Activated CD4-positive, alpha-beta T cell treated with anti-CD3 and anti-CD28 coated beads, Interleukin-2, amount 50 U/mL, for 24 hours (primary cell): ENCODE data around the gene LEFTY1.
"Not testable (repeated sequence)": the region's sequence is repeated elsewhere in the genome, so short reads cannot be mapped to it uniquely, and the experiment has no call there.

Experiments used
- DNase-seq, 2 donors: peaks; one replicate each; pipeline ENCODE4 v3.0.0-alpha.2; 2020; ENCODE audit warnings: low read depth in 1 of 2, low spot score in 1 of 2

LEFTY1 gene

GRCh38 chr1:225889743-225890142 lies 797 bp upstream of the LEFTY1 start:
- DNase-seq: no peak

- no peak for DNase-seq
These were observed 553 bp downstream of the LEFTY1 start for GRCh38 chr1:225888289-225888897.

- not testable (repeated sequence) for DNase-seq
These were observed 1.2 kb downstream of the LEFTY1 start for GRCh38 chr1:225887554-225888288.

- DNase-seq: no peak
These were observed 2.0 kb downstream of the LEFTY1 start for GRCh38 chr1:225887030-225887314.

GRCh38 chr1:225886159-225887029 lies 2.6 kb downstream of the LEFTY1 start:
- DNase-seq: no peak

- no peak for DNase-seq
These were observed 3.6 kb downstream of the LEFTY1 start for GRCh38 chr1:225885336-225885735.

- DNase-seq: no peak
These were observed 5.2 kb downstream of the LEFTY1 start for GRCh38 chr1:225883616-225884265.

- DNase-seq: peak in 1 of 2 donors; percentile 11
These were observed 6.0 kb downstream of the LEFTY1 start for GRCh38 chr1:225882694-225883615.

- peak; percentile 71 to 73 for DNase-seq
These were observed 6.8 kb downstream of the LEFTY1 start, which contains the start of gene TMEM63A for GRCh38 chr1:225881959-225882693. Gene TMEM63A (minus strand): TSS chr1:225882380. CDS start chr1:225877580, 4,800 bp downstream.

- DNase-seq: peak in 1 of 2 donors; percentile 12
These were observed 7.6 kb downstream of the LEFTY1 start for GRCh38 chr1:225881081-225881958.

GRCh38 chr1:225880636-225881035 lies 8.3 kb downstream of the LEFTY1 start:
- DNase-seq: no peak

GRCh38 chr1:225880222-225880588 lies 8.7 kb downstream of the LEFTY1 start:
- no peak for DNase-seq

- no peak for DNase-seq
These were observed 9.3 kb downstream of the LEFTY1 start for GRCh38 chr1:225879521-225880221.

- DNase-seq: no peak
These were observed 10.7 kb downstream of the LEFTY1 start for GRCh38 chr1:225878282-225878681.

- DNase-seq: no peak
These were observed 11.4 kb downstream of the LEFTY1 start for GRCh38 chr1:225877580-225877979.

- DNase-seq: no peak
These were observed 11.9 kb downstream of the LEFTY1 start for GRCh38 chr1:225876900-225877510.

GRCh38 chr1:225875044-225875815 lies 13.7 kb downstream of the LEFTY1 start:
- DNase-seq: no peak
